ENCODE data around the gene FANCB. TPM values are rescaled to one million over a fixed set of nuclear protein-coding genes. Genes with fewer than 3 reads are reported as not detected.

The FANCB gene
- total and polyA plus RNA-seq, 9 of the 15 experiments (the other 6 are each of a cell fraction or from before 2014, with no cell fraction given): 6.5 to 21.3 (median 14.6) TPM

DNA sequence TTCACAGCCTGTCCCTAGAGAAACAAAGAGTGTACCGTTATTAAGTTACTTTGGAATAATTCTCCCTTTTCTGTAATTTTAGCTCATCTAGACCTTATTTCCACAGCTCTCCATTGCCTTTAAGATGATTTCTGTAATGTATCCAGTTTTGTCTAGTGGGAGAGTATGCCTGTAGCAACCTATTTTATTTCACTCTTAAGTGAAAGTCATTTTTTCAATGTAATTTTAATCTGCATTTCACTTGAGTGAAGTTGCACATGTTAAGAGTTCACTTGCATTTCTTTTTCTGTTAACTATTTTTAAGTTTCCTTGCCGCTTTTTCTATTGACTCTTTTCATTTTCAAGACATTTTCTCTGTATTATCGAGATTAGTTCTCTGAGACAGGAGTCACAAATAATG is 46.5 kb downstream of the FANCB start:
- Histone ChIP-seq H3K27ac (ENCODE audit: extremely low read depth, low read depth, low read length) (no peak overlapping the region), H3K4me1 (replicated peaks in 1 of 2; ENCODE audit: control insufficient read depth in 2 of 2, insufficient read depth in 2 of 2, low read length in 2 of 2) (no peaks in the 10 kb centered on the region), H3K9me1 (ENCODE audit: control insufficient read depth, insufficient read depth, low read length) (no peaks in the 10 kb centered on the region), H2AFZ (ENCODE audit: low read depth, low read length) (no peak overlapping the region), H3K36me3 (ENCODE audit: control insufficient read depth, insufficient read depth, low read length) (no peaks in the 10 kb centered on the region), H3K4me2 (ENCODE audit: insufficient read depth, low read length) (no peak overlapping the region), H4K20me1 (replicated peaks; ENCODE audit: control insufficient read depth, insufficient read depth, low read length) (no peaks in the 10 kb centered on the region), H3K9me3 (replicated peaks; ENCODE audit: control insufficient read depth, insufficient read depth, low read depth, low read length) (no peaks in the 10 kb centered on the region), H3K4me3 (no peak overlapping the region), H3K9ac (ENCODE audit: insufficient read depth in 1 of 2, low read depth in 2 of 2, low read length in 2 of 2) (no peak overlapping the region), H3K79me2 (ENCODE audit: control insufficient read depth, insufficient read depth, low read length) (no peaks in the 10 kb centered on the region), H3K27me3 (ENCODE audit: control insufficient read depth in 2 of 2, insufficient read depth in 2 of 2, low read length in 2 of 2) (no peaks in the 10 kb centered on the region)
- in situ Hi-C loops (cut with MboI): no loop called here
- no peak for FAIRE-seq
- no peak for TF ChIP-seq SIRT6 (IDR thresholded peaks at IDR 0.05; ENCODE audit: low read depth, low read length)
- TF ChIP-seq EWSR1 (IDR thresholded peaks at IDR 0.05; ENCODE audit: borderline replicate concordance, low read depth, partially characterized antibody): no peak
- TF ChIP-seq U2AF1 (optimal IDR thresholded peaks at IDR 0.05; ENCODE audit: low read depth, low read length): no peak
- no peak for TF ChIP-seq ZNF232 (CRISPR knock-in tag; IDR thresholded peaks at IDR 0.05)
- TF ChIP-seq KDM2B (CRISPR knock-in tag; IDR thresholded peaks at IDR 0.05): no peak
- no peak for TF ChIP-seq NCOA6 (IDR thresholded peaks at IDR 0.05)
- TF ChIP-seq, protein P1, sequence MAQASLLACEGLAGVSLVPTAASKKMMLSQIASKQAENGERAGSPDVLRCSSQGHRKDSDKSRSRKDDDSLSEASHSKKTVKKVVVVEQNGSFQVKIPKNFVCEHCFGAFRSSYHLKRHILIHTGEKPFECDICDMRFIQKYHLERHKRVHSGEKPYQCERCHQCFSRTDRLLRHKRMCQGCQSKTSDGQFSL (CRISPR knock-in tag; IDR thresholded peaks at IDR 0.05): no peak
- TF ChIP-seq, protein P1 (tag; IDR thresholded peaks at IDR 0.05): no peak
- WGBS (ENCODE audit: insufficient coverage, low coverage, missing lambda C conversion rate): 23% methylated on average over 3 of the region's 3 CpGs
- DNase-seq (ENCODE audit: extremely low read depth in 1 of 4, low spot score in 3 of 4): no peak
- BruUV-seq (replicated peaks): no TSS peak
- CTCF ChIA-PET (ENCODE audit: low intra/inter-chr PET ratio): no interaction called here
- intact Hi-C loops (cut with micrococcal nuclease): no loop called here
- POLR2A ChIA-PET: no interaction called here
- no peak for ATAC-seq

All from K562 (cell line).